Activated naive CD8-positive, alpha-beta T cell (primary cell): ENCODE results near the gene ODF4.
A peak's percentile ranks its signal among the peaks of the same experiment; 100 is the strongest.

Experiments used
- H3K27ac Mint-ChIP-seq: one replicate; pipeline ENCODE4 v1.8.0; 2021; ENCODE audit warnings: mixed read lengths
- H3K27me3 Mint-ChIP-seq: one replicate; pipeline ENCODE4 v1.8.0; 2021; ENCODE audit warnings: mixed read lengths
- H3K36me3 Mint-ChIP-seq: one replicate; pipeline ENCODE4 v1.8.0; 2021; ENCODE audit warnings: mixed read lengths
- H3K4me1 Mint-ChIP-seq: one replicate; pipeline ENCODE4 v1.8.0; 2021; ENCODE audit warnings: low read depth, mixed read lengths
- H3K4me3 Mint-ChIP-seq: one replicate; pipeline ENCODE4 v1.8.0; 2021; ENCODE audit warnings: mild to moderate bottlenecking, mixed read lengths
- H3K9me3 Mint-ChIP-seq: one replicate; pipeline ENCODE4 v1.8.0; 2021; ENCODE audit warnings: low read depth, mixed read lengths

ODF4 gene

DNA sequence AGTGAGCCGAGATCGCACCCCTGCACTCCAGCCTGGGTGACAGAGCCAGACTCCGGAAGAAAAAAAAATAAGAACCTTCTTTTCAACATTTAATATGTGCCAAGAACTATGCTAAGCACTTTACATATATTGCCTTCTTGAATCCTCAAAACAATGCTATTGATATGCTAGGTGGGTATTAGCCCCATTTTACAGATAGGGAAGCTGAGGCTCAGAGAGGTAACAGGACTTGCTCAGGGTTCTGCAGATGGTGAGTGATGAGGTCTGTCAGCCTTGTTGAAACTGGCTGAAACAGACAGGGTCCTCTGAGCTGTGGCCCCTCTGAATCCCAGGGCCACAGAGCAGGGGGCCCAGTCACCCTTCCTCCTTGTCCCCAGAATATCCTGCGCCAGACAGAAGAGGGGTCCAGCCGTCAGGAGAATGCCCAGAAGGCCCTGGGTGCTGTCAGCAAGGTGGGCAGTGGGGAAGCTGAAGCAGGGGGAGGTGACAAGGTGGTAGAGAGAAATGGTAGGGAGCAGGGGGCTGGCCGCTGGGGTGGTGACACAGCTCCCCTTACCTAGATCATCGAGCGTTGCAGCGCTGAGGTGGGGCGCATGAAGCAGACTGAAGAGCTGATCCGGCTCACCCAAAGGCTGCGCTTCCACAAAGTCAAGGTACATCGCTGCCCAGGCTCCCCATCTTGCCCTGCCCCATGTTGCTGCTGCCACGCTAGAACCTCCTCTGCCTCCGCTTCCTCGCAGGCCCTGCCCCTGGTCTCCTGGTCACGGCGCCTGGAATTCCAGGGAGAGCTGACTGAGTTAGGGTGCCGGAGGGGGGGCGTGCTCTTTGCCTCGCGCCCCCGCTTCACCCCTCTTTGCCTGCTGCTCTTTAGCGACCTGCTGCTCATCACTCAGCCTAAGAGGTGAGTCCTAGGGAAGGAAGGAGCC, 21.4 kb upstream of the ODF4 start:
- no peaks in the 10 kb centered on the region for H3K4me1 Mint-ChIP-seq
- peaks cover 8% of the 10 kb centered on the region for H3K27me3 Mint-ChIP-seq
- H3K36me3 Mint-ChIP-seq: no peaks in the 10 kb centered on the region
- no peaks in the 10 kb centered on the region for H3K9me3 Mint-ChIP-seq
- H3K4me3 Mint-ChIP-seq: no peak overlapping the region
- no peak overlapping the region for H3K27ac Mint-ChIP-seq

DNA sequence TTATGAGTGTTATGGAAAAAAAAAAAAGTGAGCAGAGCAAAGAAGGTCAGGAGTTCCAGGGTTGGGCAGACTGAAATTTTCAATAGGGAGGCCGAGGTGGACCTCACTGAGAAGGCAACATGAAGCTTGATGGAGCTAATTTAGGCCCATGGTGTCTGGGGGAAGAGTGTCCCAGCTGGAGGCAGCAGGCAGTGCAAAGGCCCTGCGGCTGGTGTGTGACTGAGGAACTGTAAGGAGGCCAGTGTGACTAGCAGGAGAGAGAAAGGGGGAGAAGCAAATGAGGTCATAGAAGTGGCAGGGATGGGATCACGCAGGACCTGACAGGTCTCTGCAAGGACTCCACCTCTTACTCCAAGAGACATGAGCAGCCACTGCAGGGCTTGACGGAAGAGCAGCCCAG, 19.4 kb upstream of the ODF4 start:
- no peak overlapping the region for H3K27ac Mint-ChIP-seq
- H3K9me3 Mint-ChIP-seq: no peaks in the 10 kb centered on the region
- H3K4me1 Mint-ChIP-seq: no peaks in the 10 kb centered on the region
- H3K36me3 Mint-ChIP-seq: no peaks in the 10 kb centered on the region
- H3K27me3 Mint-ChIP-seq: peaks cover 5% of the 10 kb centered on the region
- no peak overlapping the region for H3K4me3 Mint-ChIP-seq

DNA sequence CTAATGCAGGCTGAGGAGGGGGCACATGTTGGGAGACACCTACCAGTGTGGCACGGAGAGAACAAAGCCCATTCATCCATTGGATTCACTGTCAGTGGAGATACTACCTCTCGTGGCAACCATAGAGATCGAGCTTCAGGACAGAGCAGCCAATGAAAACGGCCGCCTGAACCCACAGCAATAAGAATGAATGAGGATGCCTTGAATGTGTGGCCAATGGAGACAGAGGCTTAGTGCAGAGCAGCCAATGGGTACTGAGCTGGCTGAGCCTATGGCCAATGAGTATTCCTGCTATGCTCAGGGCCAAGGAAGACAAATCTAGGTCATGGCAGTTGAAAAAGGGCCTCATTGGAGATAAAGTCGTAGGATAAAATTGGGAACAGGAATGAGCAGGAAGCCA, 18.6 kb upstream of the ODF4 start:
- Mint-ChIP-seq H3K4me3 (no peak overlapping the region), H3K9me3 (no peaks in the 10 kb centered on the region), H3K36me3 (no peaks in the 10 kb centered on the region), H3K4me1 (peaks cover 5% of the 10 kb centered on the region), H3K27ac (no peak overlapping the region), H3K27me3 (peaks cover 3% of the 10 kb centered on the region)

DNA sequence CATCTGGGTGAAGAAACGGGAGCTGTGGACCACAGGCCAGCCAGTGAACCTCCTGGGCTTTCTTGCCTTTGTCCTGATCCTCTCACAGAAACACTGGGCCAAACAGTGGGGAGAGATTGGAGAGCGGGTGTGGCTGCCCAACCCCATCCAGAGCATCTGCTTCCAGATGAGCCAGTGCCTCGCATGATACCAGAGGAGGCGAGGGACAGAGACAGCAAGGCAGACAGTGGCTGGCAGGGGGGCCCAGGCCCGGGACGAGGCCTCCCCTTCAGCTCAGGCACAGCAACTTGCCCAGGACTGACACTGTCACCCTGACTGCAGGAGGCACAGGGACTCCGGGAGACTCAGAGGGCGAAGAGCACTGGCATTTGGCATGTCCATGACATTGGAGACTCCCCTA, 17.6 kb upstream of the ODF4 start:
- Mint-ChIP-seq H3K27me3 (peaks cover 5% of the 10 kb centered on the region), H3K4me1 (peaks cover 13% of the 10 kb centered on the region), H3K36me3 (no peaks in the 10 kb centered on the region), H3K27ac (no peak overlapping the region), H3K9me3 (no peaks in the 10 kb centered on the region), H3K4me3 (no peak overlapping the region)

DNA sequence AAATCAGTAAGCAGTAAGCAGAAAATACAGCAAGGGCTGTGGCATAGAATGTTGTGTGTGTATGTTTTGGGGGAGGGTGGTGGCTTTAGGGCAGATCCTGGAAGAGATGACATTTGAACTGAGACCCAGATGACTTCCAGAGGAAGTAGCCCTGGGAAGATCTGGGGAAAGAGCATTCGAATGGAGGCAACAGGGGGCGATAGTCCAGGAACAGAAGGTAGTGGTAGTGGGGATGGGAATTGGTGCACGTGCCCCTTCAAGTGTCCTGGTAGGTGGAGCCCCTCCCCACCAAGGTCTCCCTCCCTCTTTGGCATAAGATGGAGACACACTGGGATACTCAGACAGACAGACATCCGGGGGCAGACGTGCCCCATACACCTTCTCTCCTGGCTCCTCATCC, 15.5 kb upstream of the ODF4 start:
- Mint-ChIP-seq H3K4me1 (peaks cover 16% of the 10 kb centered on the region), H3K36me3 (no peaks in the 10 kb centered on the region), H3K27me3 (peaks cover 7% of the 10 kb centered on the region), H3K4me3 (no peak overlapping the region), H3K9me3 (no peaks in the 10 kb centered on the region), H3K27ac (no peak overlapping the region)

DNA sequence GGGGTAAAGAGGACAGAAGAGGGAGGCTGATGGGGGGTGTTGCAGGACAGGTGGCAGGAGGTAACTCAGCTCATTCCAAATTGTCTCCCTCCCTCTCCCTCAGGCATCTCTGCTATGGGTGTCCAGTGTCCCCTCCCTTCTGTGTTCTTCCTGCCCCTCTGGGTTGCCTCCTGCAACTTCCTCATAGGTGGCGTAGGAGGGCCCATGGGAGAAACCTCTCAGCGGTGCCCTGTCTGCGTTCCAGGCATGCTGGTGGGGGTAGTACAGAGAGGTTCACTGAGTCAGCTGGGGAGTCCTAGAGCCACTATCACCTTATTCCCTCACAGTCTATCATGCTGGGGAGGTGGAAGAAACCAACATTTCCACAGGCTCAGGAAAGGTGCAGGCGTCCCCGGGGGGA, 14.7 kb upstream of the ODF4 start:
- Mint-ChIP-seq H3K27me3 (peaks cover 7% of the 10 kb centered on the region), H3K4me1 (peaks cover 16% of the 10 kb centered on the region), H3K36me3 (no peaks in the 10 kb centered on the region), H3K27ac (no peak overlapping the region), H3K4me3 (no peak overlapping the region), H3K9me3 (no peaks in the 10 kb centered on the region)

DNA sequence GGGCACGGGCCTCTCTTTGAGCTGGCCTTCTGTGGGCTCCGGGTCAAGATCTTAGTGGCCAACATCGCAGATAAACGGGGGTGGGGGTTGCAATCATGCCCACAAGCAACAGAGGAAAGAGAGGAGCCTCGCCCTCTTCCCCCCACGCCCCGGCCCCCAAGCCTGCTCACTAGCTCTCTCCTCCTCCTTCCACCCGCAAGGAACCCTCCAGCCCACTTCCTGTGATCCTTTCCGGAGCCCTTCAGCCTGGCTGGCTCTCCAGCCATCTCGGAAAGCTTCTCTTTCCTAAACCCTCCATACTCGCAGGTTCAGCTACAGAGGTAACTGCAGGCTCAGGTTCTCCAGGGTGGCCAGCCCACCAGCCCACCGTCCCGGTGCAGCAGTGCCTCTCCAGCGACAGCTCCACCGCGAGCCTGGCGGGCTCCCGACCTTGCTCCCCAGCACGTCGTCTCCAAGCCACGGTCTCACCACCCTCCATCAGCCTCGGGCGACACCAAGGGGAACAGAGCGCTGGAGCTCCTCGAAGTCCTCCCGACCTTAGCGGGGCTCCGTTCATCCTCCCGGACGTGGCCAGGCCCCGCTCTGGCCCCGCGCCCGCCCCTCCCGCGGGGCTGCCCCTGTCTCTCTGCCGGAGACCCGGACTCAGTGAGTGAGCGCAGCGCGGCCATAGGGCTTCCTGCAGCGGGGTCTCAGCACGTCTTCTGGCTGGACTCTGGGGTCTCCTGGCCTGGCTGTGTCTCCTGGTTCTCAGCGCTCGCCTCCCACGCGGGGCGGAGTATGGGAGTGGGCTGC, 12.9 kb upstream of the ODF4 start:
- no peaks in the 10 kb centered on the region for H3K9me3 Mint-ChIP-seq
- peaks cover 7% of the 10 kb centered on the region for H3K27me3 Mint-ChIP-seq
- H3K27ac Mint-ChIP-seq: no peak overlapping the region
- H3K4me1 Mint-ChIP-seq: peaks cover 16% of the 10 kb centered on the region
- peak overlapping the region; percentile 78 for H3K4me3 Mint-ChIP-seq
- H3K36me3 Mint-ChIP-seq: no peaks in the 10 kb centered on the region

DNA sequence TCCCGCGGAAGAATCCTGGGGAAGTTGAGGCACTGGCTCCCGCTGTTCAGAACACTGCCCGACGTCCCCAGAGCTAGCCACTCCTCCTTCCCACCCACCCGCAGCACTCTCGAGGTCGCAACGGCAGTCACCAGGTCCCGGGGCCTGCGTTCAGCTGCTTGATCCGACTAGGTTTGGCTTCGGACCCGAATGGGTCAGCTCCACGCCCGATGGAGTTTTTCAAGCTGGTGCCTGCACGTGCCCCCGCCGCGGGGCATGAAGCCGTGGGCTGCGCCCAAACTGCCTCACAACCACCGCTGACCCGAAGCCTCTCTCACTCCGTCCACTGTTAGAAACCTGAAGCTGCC, 12.4 kb upstream of the ODF4 start:
- Mint-ChIP-seq H3K4me3 (peak overlapping the region; percentile 78), H3K9me3 (no peaks in the 10 kb centered on the region), H3K27ac (no peak overlapping the region), H3K27me3 (peaks cover 7% of the 10 kb centered on the region), H3K4me1 (peaks cover 16% of the 10 kb centered on the region), H3K36me3 (no peaks in the 10 kb centered on the region)

DNA sequence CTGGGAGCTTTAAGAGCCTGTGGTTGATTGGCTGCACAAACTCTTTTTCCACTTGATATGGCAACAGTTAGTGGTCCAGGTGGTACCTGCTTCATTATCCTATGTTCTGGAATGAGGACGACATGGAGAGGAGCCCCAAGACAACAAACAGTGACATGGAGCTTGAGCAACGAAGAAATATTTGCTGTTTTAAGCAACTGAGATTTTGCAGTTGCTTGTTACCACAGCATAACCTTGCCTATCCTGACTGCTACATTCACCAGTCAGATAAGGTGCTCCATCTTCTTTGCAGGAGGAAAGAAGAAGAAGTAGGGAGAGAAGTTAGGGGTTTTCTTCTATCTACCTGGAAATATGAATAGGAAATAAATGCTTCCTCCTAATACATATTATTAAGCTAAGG, 7.5 kb upstream of the ODF4 start:
- no peak overlapping the region for H3K4me3 Mint-ChIP-seq
- no peak overlapping the region for H3K27ac Mint-ChIP-seq
- H3K9me3 Mint-ChIP-seq: no peaks in the 10 kb centered on the region
- H3K36me3 Mint-ChIP-seq: no peaks in the 10 kb centered on the region
- H3K27me3 Mint-ChIP-seq: peaks cover 5% of the 10 kb centered on the region
- H3K4me1 Mint-ChIP-seq: peaks cover 3% of the 10 kb centered on the region

DNA sequence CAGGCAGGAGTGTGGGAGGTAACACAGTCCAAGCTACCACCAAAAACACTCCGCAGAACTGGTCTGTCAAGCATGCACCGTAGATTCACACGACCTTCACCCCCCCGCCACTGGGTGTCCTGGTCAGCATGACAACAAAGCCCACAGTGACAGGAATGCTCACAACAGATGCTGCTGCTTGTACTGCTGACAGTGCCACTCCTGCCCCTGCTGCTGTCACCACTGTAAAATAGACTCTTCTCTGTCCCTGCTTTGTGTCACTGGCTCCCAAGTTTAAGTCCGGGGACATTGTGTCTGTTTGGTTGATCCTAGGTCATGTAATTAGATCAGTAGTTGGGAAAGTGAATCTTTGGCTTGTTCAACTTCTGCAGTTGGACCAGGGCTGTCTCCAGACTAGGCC, 7.0 kb upstream of the ODF4 start:
- no peak overlapping the region for H3K4me3 Mint-ChIP-seq

DNA sequence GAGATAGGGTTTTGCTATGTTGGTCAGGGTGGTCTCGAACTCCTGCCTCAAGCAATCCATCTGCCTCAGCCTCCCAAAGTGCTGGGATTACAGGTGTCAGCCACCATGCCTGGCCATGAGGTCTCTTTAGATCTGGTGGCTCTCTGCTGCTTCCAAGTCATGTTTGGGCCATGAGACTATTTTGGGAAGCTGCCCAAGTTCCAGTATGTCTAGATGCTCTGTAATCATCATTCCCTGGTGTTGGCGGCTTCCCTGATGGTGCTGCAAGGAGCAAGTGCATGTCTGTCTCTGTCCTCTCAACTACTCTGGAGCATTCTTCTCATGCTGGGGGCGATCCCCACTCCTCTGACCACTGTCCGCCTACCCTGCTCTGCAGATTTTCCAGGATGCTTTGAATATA, 6.4 kb upstream of the ODF4 start:
- Mint-ChIP-seq H3K27ac (no peak overlapping the region), H3K9me3 (no peaks in the 10 kb centered on the region), H3K4me3 (no peak overlapping the region), H3K36me3 (no peaks in the 10 kb centered on the region), H3K4me1 (peaks cover 3% of the 10 kb centered on the region), H3K27me3 (peaks cover 2% of the 10 kb centered on the region)

More for the DNA sequence above, 7.0 kb upstream of the ODF4 start:
- H3K36me3 Mint-ChIP-seq: no peaks in the 10 kb centered on the region
- H3K9me3 Mint-ChIP-seq: no peaks in the 10 kb centered on the region
- no peaks in the 10 kb centered on the region for H3K4me1 Mint-ChIP-seq
- H3K27me3 Mint-ChIP-seq: peaks cover 5% of the 10 kb centered on the region
- H3K27ac Mint-ChIP-seq: no peak overlapping the region

DNA sequence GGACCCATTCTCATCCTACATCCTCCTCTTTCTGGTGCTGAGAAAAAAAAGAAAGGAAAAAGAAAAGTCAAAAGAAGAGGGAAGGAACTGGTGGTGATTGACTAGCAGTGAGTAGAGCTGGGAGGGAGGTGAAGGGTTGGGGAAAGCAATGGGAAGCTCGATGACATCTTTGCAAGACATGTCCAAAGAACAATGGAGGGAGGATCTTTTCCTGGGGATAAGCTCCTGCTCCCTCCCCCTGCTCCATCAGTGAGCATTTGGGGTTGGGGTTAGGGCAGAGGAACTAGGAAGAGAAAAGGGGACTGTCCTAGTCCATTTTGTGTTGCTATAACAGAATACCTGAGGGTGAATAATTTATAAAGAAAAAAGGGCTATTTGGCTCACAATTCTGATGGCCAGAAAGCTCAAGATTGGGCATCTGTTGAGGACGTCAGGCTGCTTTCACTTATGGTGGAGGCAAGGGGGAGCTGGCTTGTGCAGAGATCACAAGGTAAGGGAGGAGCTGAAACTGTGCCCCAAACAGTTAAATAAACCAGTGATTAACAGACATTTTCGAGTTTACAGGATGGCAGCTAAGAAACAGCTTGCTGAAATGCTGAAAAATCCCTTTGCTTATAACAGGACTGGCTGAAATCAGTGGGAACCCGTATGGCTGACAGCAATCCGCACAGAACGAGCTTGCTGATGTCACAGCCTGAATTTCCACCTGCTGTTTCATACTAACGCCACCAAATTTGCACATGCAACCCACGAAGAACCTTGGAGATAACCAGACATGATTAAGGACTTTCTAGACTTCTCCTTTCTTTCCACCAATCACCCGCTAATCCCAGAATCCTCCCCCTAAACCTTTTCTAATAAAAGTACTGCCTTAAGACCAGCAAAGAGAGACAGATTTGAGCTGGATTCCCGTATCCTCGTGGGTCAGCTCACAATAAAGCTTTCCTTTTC, 1.6 kb upstream of the ODF4 start:
- Mint-ChIP-seq H3K36me3 (no peaks in the 10 kb centered on the region), H3K4me1 (peaks cover 5% of the 10 kb centered on the region), H3K9me3 (no peaks in the 10 kb centered on the region), H3K27ac (no peak overlapping the region), H3K4me3 (no peak overlapping the region), H3K27me3 (peaks cover 2% of the 10 kb centered on the region)

DNA sequence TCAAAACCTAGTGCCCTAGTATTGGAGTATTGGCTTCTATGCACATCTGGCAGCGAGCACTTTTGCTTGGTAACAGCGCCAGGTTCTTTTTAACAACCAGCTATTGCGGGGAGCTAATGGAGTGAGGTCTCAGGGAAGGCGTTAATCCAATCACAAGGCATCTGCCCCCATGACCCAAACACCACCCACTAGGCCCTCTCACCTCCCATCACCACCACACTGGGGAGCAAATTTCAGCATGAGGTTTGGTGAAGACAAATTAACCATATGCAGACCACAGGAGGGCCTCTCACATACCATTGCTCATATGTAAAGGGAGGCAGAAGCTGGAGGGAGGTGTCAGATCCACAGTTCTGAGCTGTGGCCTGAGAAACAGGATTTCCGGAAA, 893 bp upstream of the ODF4 start:
- no peak overlapping the region for H3K27ac Mint-ChIP-seq
- no peaks in the 10 kb centered on the region for H3K9me3 Mint-ChIP-seq
- H3K4me3 Mint-ChIP-seq: no peak overlapping the region
- no peaks in the 10 kb centered on the region for H3K36me3 Mint-ChIP-seq
- H3K27me3 Mint-ChIP-seq: peaks cover 2% of the 10 kb centered on the region
- peaks cover 5% of the 10 kb centered on the region for H3K4me1 Mint-ChIP-seq

DNA sequence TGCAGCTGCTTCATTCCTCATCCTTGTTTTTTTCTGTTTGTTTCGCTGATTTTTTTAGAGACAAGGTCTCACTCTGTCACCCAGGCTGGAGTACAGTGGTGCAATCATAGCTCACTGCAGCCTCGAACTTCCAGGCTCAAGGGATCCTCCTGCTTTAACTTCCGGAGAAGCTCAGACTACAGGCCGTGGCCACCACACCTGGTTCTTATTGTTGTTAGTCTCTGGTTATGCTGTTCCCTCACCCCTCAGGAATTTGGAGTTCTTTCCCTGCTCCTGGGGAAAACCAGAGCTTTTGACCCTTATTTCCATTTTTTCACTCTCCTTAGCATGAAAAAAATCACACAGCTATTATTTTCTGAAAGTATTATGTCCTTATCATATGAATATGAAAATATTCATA, 1.8 kb downstream of the ODF4 start:
- Mint-ChIP-seq H3K9me3 (no peaks in the 10 kb centered on the region), H3K36me3 (no peaks in the 10 kb centered on the region), H3K4me1 (peaks cover 5% of the 10 kb centered on the region), H3K4me3 (no peak overlapping the region), H3K27me3 (no peaks in the 10 kb centered on the region), H3K27ac (no peak overlapping the region)
